Measurements from ENCODE around the gene ROCK2. TPM values are rescaled to one million over a fixed set of nuclear protein-coding genes. Genes with fewer than 3 reads are reported as not detected.

The ROCK2 gene
- total and polyA plus RNA-seq, 2 of the 8 experiments (the other 6 are each of a cell fraction or from before 2014, with no cell fraction given), result 2.7 to 29.0 TPM

GRCh38 chr2:11187731-11188130 lies 156.7 kb downstream of the ROCK2 start (continued):
- TF ChIP-seq, protein P1, sequence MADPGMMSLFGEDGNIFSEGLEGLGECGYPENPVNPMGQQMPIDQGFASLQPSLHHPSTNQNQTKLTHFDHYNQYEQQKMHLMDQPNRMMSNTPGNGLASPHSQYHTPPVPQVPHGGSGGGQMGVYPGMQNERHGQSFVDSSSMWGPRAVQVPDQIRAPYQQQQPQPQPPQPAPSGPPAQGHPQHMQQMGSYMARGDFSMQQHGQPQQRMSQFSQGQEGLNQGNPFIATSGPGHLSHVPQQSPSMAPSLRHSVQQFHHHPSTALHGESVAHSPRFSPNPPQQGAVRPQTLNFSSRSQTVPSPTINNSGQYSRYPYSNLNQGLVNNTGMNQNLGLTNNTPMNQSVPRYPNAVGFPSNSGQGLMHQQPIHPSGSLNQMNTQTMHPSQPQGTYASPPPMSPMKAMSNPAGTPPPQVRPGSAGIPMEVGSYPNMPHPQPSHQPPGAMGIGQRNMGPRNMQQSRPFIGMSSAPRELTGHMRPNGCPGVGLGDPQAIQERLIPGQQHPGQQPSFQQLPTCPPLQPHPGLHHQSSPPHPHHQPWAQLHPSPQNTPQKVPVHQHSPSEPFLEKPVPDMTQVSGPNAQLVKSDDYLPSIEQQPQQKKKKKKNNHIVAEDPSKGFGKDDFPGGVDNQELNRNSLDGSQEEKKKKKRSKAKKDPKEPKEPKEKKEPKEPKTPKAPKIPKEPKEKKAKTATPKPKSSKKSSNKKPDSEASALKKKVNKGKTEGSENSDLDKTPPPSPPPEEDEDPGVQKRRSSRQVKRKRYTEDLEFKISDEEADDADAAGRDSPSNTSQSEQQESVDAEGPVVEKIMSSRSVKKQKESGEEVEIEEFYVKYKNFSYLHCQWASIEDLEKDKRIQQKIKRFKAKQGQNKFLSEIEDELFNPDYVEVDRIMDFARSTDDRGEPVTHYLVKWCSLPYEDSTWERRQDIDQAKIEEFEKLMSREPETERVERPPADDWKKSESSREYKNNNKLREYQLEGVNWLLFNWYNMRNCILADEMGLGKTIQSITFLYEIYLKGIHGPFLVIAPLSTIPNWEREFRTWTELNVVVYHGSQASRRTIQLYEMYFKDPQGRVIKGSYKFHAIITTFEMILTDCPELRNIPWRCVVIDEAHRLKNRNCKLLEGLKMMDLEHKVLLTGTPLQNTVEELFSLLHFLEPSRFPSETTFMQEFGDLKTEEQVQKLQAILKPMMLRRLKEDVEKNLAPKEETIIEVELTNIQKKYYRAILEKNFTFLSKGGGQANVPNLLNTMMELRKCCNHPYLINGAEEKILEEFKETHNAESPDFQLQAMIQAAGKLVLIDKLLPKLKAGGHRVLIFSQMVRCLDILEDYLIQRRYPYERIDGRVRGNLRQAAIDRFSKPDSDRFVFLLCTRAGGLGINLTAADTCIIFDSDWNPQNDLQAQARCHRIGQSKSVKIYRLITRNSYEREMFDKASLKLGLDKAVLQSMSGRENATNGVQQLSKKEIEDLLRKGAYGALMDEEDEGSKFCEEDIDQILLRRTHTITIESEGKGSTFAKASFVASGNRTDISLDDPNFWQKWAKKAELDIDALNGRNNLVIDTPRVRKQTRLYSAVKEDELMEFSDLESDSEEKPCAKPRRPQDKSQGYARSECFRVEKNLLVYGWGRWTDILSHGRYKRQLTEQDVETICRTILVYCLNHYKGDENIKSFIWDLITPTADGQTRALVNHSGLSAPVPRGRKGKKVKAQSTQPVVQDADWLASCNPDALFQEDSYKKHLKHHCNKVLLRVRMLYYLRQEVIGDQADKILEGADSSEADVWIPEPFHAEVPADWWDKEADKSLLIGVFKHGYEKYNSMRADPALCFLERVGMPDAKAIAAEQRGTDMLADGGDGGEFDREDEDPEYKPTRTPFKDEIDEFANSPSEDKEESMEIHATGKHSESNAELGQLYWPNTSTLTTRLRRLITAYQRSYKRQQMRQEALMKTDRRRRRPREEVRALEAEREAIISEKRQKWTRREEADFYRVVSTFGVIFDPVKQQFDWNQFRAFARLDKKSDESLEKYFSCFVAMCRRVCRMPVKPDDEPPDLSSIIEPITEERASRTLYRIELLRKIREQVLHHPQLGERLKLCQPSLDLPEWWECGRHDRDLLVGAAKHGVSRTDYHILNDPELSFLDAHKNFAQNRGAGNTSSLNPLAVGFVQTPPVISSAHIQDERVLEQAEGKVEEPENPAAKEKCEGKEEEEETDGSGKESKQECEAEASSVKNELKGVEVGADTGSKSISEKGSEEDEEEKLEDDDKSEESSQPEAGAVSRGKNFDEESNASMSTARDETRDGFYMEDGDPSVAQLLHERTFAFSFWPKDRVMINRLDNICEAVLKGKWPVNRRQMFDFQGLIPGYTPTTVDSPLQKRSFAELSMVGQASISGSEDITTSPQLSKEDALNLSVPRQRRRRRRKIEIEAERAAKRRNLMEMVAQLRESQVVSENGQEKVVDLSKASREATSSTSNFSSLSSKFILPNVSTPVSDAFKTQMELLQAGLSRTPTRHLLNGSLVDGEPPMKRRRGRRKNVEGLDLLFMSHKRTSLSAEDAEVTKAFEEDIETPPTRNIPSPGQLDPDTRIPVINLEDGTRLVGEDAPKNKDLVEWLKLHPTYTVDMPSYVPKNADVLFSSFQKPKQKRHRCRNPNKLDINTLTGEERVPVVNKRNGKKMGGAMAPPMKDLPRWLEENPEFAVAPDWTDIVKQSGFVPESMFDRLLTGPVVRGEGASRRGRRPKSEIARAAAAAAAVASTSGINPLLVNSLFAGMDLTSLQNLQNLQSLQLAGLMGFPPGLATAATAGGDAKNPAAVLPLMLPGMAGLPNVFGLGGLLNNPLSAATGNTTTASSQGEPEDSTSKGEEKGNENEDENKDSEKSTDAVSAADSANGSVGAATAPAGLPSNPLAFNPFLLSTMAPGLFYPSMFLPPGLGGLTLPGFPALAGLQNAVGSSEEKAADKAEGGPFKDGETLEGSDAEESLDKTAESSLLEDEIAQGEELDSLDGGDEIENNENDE (IDR thresholded peaks at IDR 0.05; ENCODE audit: insufficient replicate concordance, low read length), result no peak
- TF ChIP-seq SP1 (IDR thresholded peaks at IDR 0.05; ENCODE audit: low read depth, low read length), result no peak

Data from H1 (cell line).